Parathyroid adenoma (tissue), 2 donors: ENCODE results near the gene COL15A1.

Experiments used
- H2AFZ ChIP-seq: fragments of 300-600 bp; sonication (generic); one replicate; pipeline ENCODE4 v1.7.0; 2017; ENCODE audit warnings: antibody characterized with exemption, mild to moderate bottlenecking
- H3K27ac ChIP-seq: fragments of 300-600 bp; sonication (generic); one replicate; pipeline ENCODE4 v1.7.0; 2017
- H3K27me3 ChIP-seq: fragments of 300-600 bp; sonication (generic); one replicate; pipeline ENCODE4 v1.7.0; 2017; ENCODE audit warnings: low read length; ENCODE audit not compliant: control insufficient read depth, insufficient read depth
- H3K36me3 ChIP-seq: fragments of 300-600 bp; sonication (generic); one replicate; pipeline ENCODE4 v1.7.0; 2017; ENCODE audit warnings: low read length; ENCODE audit not compliant: control insufficient read depth, insufficient read depth
- H3K4me1 ChIP-seq: fragments of 300-600 bp; sonication (generic); one replicate; pipeline ENCODE4 v1.7.0; 2017; ENCODE audit warnings: control low read depth
- H3K4me2 ChIP-seq: fragments of 300-600 bp; sonication (generic); one replicate; pipeline ENCODE4 v1.7.0; 2017; ENCODE audit warnings: low read length
- H3K4me3 ChIP-seq: fragments of 300-600 bp; sonication (generic); one replicate; pipeline ENCODE4 v1.7.0; 2017; ENCODE audit warnings: low read depth, low read length
- H3K79me2 ChIP-seq: fragments of 300-600 bp; sonication (generic); one replicate; pipeline ENCODE4 v1.7.0; 2017; ENCODE audit warnings: control low read depth
- H3K9ac ChIP-seq: fragments of 300-600 bp; sonication (generic); one replicate; pipeline ENCODE4 v1.7.0; 2017; ENCODE audit warnings: mild to moderate bottlenecking
- H3K9me3 ChIP-seq: fragments of 300-600 bp; sonication (generic); one replicate; pipeline ENCODE4 v1.7.0; 2017; ENCODE audit warnings: low read length; ENCODE audit not compliant: control insufficient read depth
- CTCF ChIP-seq: fragments of 300-600 bp; sonication (generic); IDR thresholded peaks from one replicate; pipeline ENCODE4 v1.7.0; 2017; ENCODE audit warnings: antibody characterized with exemption, mild to moderate bottlenecking
- donor health status: primary hyperparathyroidism.

Gene COL15A1

GRCh38 chr9:98966676-98967075 lies 23.0 kb downstream of the COL15A1 start:
- no peaks in the 10 kb centered on the region for H3K27me3 ChIP-seq
- H3K9ac ChIP-seq = no peak overlapping the region
- H3K79me2 ChIP-seq = no peaks in the 10 kb centered on the region
- no peak for TF ChIP-seq CTCF
- no peak overlapping the region for H3K4me2 ChIP-seq
- no peaks in the 10 kb centered on the region for H3K36me3 ChIP-seq
- H2AFZ ChIP-seq = no peak overlapping the region
- no peak overlapping the region for H3K27ac ChIP-seq
- H3K4me3 ChIP-seq = no peak overlapping the region
- H3K4me1 ChIP-seq = no peaks in the 10 kb centered on the region
- no peaks in the 10 kb centered on the region for H3K9me3 ChIP-seq

- H3K27me3 ChIP-seq = no peaks in the 10 kb centered on the region
- no peak overlapping the region for H2AFZ ChIP-seq
- H3K9ac ChIP-seq = no peak overlapping the region
- no peaks in the 10 kb centered on the region for H3K4me1 ChIP-seq
- H3K36me3 ChIP-seq = no peaks in the 10 kb centered on the region
- no peak for TF ChIP-seq CTCF
- H3K79me2 ChIP-seq = no peaks in the 10 kb centered on the region
- H3K4me2 ChIP-seq = no peak overlapping the region
- no peak overlapping the region for H3K27ac ChIP-seq
- H3K9me3 ChIP-seq = no peaks in the 10 kb centered on the region
- no peak overlapping the region for H3K4me3 ChIP-seq
Measured at GRCh38 chr9:98967257-98967656, 23.6 kb downstream of the COL15A1 start.

- Histone ChIP-seq H3K79me2 (no peaks in the 10 kb centered on the region), H3K4me3 (no peak overlapping the region), H3K4me2 (no peak overlapping the region), H3K36me3 (no peaks in the 10 kb centered on the region), H3K27ac (no peak overlapping the region), H3K27me3 (no peaks in the 10 kb centered on the region), H3K9me3 (no peaks in the 10 kb centered on the region), H3K9ac (no peak overlapping the region), H2AFZ (no peak overlapping the region), H3K4me1 (no peaks in the 10 kb centered on the region)
- no peak for TF ChIP-seq CTCF
Measured at GRCh38 chr9:98967680-98968079, 24.0 kb downstream of the COL15A1 start.

- H3K4me3 ChIP-seq = no peak overlapping the region
- no peak overlapping the region for H3K9ac ChIP-seq
- no peaks in the 10 kb centered on the region for H3K36me3 ChIP-seq
- no peak overlapping the region for H2AFZ ChIP-seq
- no peak overlapping the region for H3K27ac ChIP-seq
- no peak overlapping the region for H3K4me2 ChIP-seq
- H3K4me1 ChIP-seq = no peaks in the 10 kb centered on the region
- no peaks in the 10 kb centered on the region for H3K9me3 ChIP-seq
- no peaks in the 10 kb centered on the region for H3K27me3 ChIP-seq
- no peak for TF ChIP-seq CTCF
- no peaks in the 10 kb centered on the region for H3K79me2 ChIP-seq
Measured at GRCh38 chr9:98968601-98969337, 25.1 kb downstream of the COL15A1 start.

GRCh38 chr9:98970532-98971041 lies 26.9 kb downstream of the COL15A1 start:
- Histone ChIP-seq H3K27ac (no peak overlapping the region), H3K36me3 (no peaks in the 10 kb centered on the region), H3K9ac (no peak overlapping the region), H3K4me2 (no peak overlapping the region), H3K79me2 (no peaks in the 10 kb centered on the region), H3K9me3 (no peaks in the 10 kb centered on the region), H3K4me3 (no peak overlapping the region), H3K4me1 (peaks cover 5% of the 10 kb centered on the region), H3K27me3 (no peaks in the 10 kb centered on the region), H2AFZ (no peak overlapping the region)
- TF ChIP-seq CTCF = no peak
